BJ (cell line): ENCODE results near the gene XPNPEP1. TPM values are rescaled to one million over a fixed set of nuclear protein-coding genes. Genes with fewer than 3 reads are reported as not detected.

ENCODE experiments used
- CTCF ChIA-PET: fragments of 350-600 bp; formaldehyde crosslinking; extraction: SDS; loops from one replicate; lab custom pipeline; 2021; ENCODE audit warnings: antibody characterized with exemption, inconsistent platforms; lab: Yijun Ruan, JAX
- POLR2A ChIA-PET: fragments of 300-600 bp; sonication (Branson Sonifier 250); formaldehyde crosslinking; extraction: SDS; loops from one replicate; lab custom pipeline; 2021; ENCODE audit warnings: antibody characterized with exemption; lab: Charles Lee
- DNase-seq: peaks from one replicate; pipeline ENCODE4 v3.0.0-alpha.2; 2011; ENCODE audit warnings: low read depth
- H3K27me3 ChIP-seq: 2 replicates; pipeline ENCODE4 v1.6.0; 2011; ENCODE audit warnings: low read length; ENCODE audit not compliant: control insufficient read depth, insufficient read depth
- H3K36me3 ChIP-seq: 2 replicates; pipeline ENCODE4 v1.5.1; 2011; ENCODE audit warnings: low read length; ENCODE audit not compliant: control insufficient read depth, insufficient read depth
- H3K4me3 ChIP-seq: 2 replicates; pipeline ENCODE4 v1.5.1; 2011; ENCODE audit warnings: low read depth, mild to moderate bottlenecking, control low read depth, low read length
- CTCF ChIP-seq: IDR thresholded peaks from 2 replicates; pipeline ENCODE4 v1.5.1; 2011; ENCODE audit warnings: low read depth, mild to moderate bottlenecking, control low read depth, inconsistent platforms, low read length, moderate library complexity; ENCODE audit not compliant: insufficient read depth
- polyA plus RNA-seq: library from polyadenylated mRNA; depleted of rRNA; stranded (reverse); fragments of >200 nt; gene quantifications from 2 replicates; pipeline ENCODE4 v1.2.3, GENCODE V29; 2011

The XPNPEP1 gene
- polyA plus RNA-seq, 1 experiment: 173 TPM

DNA sequence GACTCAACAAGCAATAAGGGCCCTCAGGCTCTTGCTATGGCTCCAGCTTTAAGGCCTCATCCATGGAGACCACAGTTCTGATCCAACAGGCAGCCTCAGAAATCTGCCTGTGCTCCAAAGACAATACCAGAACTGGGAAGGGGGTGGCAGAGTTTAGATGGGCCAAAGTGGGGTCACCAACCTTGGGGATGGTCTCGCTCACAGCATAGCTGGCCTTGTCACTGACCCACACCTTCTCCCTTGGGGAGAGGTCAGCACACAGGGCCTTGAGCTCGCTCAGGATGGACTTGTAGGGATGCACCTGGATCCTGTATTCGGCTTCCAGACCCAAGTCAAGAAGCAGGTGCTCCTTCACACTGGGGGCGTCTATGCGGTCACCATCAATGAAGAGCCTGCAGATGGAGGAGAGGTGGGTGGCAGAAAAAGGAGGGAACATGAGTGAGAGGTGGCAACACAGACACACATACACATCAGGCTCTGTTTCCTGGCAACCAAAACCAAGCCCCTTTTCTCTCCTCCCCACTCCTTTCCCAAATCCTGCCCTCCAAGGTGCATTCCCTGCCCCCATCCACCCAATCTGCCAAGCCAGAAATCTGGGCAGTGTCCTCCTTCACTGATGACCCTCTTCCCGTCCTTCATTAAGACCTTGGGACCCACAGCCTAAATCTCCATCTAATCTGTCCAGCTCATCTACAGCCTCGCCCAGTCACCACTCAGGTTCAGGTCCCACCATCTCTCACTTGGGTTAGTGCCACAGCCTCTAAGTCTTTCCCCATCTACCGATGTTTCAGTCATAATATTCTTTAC lies 40.9 kb downstream of the XPNPEP1 start:
- POLR2A ChIA-PET: no interaction called here
- no peak for TF ChIP-seq CTCF
- DNase-seq: no peak
- Histone ChIP-seq H3K27me3 (no peaks in the 10 kb centered on the region), H3K4me3 (no peak overlapping the region), H3K36me3 (peaks cover 36% of the 10 kb centered on the region)
- CTCF ChIA-PET: interaction anchor here (0.6 to 4.3 kb wide), 6 partner anchors 11 to 398 kb away, joined by 3 to 31 read pairs (median 6); no protein-coding TSS in a partner anchor

- DNase-seq: no peak
- TF ChIP-seq CTCF: no peak
- ChIA-PET CTCF (interaction anchor here (0.9 to 4.3 kb wide), 4 partner anchors 10 to 344 kb away, joined by 3 to 31 read pairs (median 6); no protein-coding TSS in a partner anchor), POLR2A (no interaction called here)
- Histone ChIP-seq H3K4me3 (no peak overlapping the region), H3K36me3 (peaks cover 40% of the 10 kb centered on the region), H3K27me3 (no peaks in the 10 kb centered on the region)
Observed at GRCh38 chr10:109881769-109882057, 41.6 kb downstream of the XPNPEP1 start.

DNA sequence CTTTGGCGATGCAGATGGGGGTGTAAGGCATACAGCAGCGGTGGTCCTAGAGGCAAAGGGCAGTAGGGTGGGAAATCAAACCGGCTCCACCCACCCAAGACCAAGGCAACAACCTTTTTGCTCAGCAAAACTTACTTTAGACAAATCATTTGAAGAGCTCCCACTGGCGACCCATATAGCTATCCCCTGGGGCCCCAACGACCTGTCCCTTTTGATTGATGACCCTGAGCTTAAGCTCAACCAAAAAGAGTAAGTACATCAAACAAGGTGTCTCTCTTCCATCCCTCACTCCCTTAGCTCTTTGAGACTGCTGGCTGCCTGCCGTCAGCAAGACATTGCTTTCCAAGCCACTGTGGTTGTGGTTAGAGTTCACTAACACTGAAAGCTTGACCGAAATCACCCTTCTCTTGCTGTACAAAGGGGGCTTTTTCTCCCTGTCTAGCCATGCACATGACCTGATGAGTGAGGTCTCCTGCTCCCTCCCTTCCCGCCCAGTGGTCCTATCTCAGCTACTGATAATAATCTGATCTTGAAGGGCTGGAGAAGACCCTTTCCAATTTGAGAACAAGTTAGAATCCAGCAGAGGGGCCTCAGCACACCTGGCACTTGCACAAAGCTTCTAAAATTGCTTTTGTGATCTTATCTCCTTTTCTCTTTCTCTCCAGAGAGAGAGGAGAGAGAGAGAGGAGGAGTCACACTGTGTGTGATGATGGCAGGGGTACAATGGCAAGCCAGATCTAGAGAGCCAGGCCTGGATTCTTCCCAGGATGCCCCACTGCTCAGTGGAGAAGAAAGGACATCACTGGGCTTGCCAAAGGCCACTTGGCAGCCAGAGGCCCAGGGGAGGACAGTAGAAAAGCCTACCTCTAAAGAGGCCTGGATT lies 42.2 kb downstream of the XPNPEP1 start:
- H3K36me3 ChIP-seq: peaks cover 41% of the 10 kb centered on the region
- ChIA-PET POLR2A (no interaction called here), CTCF (interaction anchor here (0.5 to 4.3 kb wide), 6 partner anchors 9 to 401 kb away, joined by 3 to 31 read pairs (median 4); no protein-coding TSS in a partner anchor)
- DNase-seq: no peak
- no peak for TF ChIP-seq CTCF
- no peaks in the 10 kb centered on the region for H3K27me3 ChIP-seq
- H3K4me3 ChIP-seq: no peak overlapping the region

DNA sequence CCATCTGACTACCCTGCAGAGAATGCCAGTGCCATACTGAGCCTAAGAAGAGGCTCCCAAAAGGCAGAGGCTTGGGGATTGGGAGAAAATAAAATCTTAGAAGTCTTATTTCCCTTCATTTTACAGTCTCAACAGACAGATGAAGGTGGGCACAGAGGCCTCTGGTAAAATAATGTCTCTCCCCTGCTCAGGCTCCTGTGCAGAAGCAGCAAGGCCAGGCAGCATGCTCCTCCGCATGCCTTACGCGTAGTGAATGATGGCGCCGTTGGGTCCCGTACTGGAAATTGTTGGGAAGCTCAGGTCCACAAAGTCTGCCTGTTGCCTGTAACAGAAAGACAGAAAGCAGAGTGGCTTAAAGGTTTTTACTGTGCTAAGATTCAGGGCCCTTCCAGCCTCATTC lies 45.8 kb downstream of the XPNPEP1 start:
- no peak for TF ChIP-seq CTCF
- no peak for DNase-seq
- peaks cover 39% of the 10 kb centered on the region for H3K36me3 ChIP-seq
- ChIA-PET CTCF (interaction anchor here (0.6 to 1.0 kb wide), 3 partner anchors 9 to 309 kb away, joined by 3 to 5 read pairs (median 3); no protein-coding TSS in a partner anchor), POLR2A (no interaction called here)
- no peaks in the 10 kb centered on the region for H3K27me3 ChIP-seq
- H3K4me3 ChIP-seq: no peak overlapping the region
